Common myeloid progenitor, CD34-positive (primary cell): ENCODE measurements around the gene PTGES2.

Experiments
- CTCF ChIA-PET: fragments of 350-600 bp; sonication (Branson Sonifier 250); formaldehyde crosslinking; loops from one replicate; lab custom pipeline; 2021; ENCODE audit warnings: antibody characterized with exemption; lab: Charles Lee
- POLR2A ChIA-PET: fragments of 350-600 bp; sonication (Branson Sonifier 250); formaldehyde crosslinking; loops from one replicate; lab custom pipeline; 2021; ENCODE audit warnings: antibody characterized with exemption; lab: Charles Lee
- DNase-seq, 3 donors: peaks; one replicate each; pipeline versions ENCODE4 v3.0.0 to v3.0.0-alpha.2; 2013
- H3K27ac ChIP-seq, 2 experiments: 1 replicate in 1 of 2; 2 replicates in 1 of 2; pipeline ENCODE4 v1.7.0; 2013; ENCODE audit warnings: inconsistent platforms in 2 of 2, low read length in 2 of 2, mild to moderate bottlenecking in 2 of 2, low read depth in 1 of 2, moderate library complexity in 1 of 2; ENCODE audit not compliant: severe bottlenecking in 2 of 2, insufficient read depth in 1 of 2, poor library complexity in 1 of 2
- H3K27me3 ChIP-seq, 5 experiments: replicated peaks in 2 of 5; 1 replicate in 3 of 5; 2 replicates in 2 of 5; pipeline versions ENCODE4 v1.6.1 to v1.7.0; 2013; ENCODE audit warnings: low read length in 4 of 5, mild to moderate bottlenecking in 2 of 5, moderate library complexity in 2 of 5, inconsistent platforms in 1 of 5; ENCODE audit not compliant: insufficient read depth in 5 of 5, control insufficient read depth in 4 of 5
- H3K36me3 ChIP-seq, 4 experiments: 1 replicate in 2 of 4; 2 replicates in 2 of 4; pipeline versions ENCODE4 v1.6.1 to v1.7.0; 2013; ENCODE audit warnings: low read length in 3 of 4, control low read depth in 1 of 4, mild to moderate bottlenecking in 1 of 4; ENCODE audit not compliant: control insufficient read depth in 4 of 4, insufficient read depth in 4 of 4
- H3K4me1 ChIP-seq, 4 experiments: 1 replicate in 3 of 4; 2 replicates in 1 of 4; pipeline versions ENCODE4 v1.6.1 to v1.7.1; 2013; ENCODE audit warnings: low read length in 3 of 4, mild to moderate bottlenecking in 3 of 4, control low read depth in 1 of 4, inconsistent platforms in 1 of 4, moderate library complexity in 1 of 4; ENCODE audit not compliant: control insufficient read depth in 4 of 4, insufficient read depth in 4 of 4; ENCODE audit errors: control extremely low read depth in 1 of 4
- H3K4me3 ChIP-seq, 7 experiments: 1 replicate in 4 of 7; 2 replicates in 3 of 7; pipeline versions ENCODE4 v1.5.1 to v1.7.0; 2013; ENCODE audit warnings: mild to moderate bottlenecking in 7 of 7, low read length in 6 of 7, moderate library complexity in 6 of 7, inconsistent platforms in 2 of 7, low read depth in 2 of 7, control low read depth in 1 of 7; ENCODE audit not compliant: insufficient read depth in 4 of 7, control insufficient read depth in 1 of 7; ENCODE audit errors: extremely low read depth in 1 of 7
- H3K9me3 ChIP-seq, 5 experiments: 1 replicate in 4 of 5; 2 replicates in 1 of 5; pipeline versions ENCODE4 v1.6.1 to v1.7.1; 2013; ENCODE audit warnings: low read length in 4 of 5, mild to moderate bottlenecking in 2 of 5, inconsistent platforms in 1 of 5, low read depth in 1 of 5, moderate library complexity in 1 of 5; ENCODE audit not compliant: control insufficient read depth in 4 of 5, insufficient read depth in 2 of 5; ENCODE audit errors: control extremely low read depth in 1 of 5
- WGBS: methylation state at CpG from one replicate; pipeline ENCODE4 v1.1.5; 2013; ENCODE audit not compliant: insufficient coverage; 5-methylcytosine and 5-hydroxymethylcytosine counted together

PTGES2 gene

GRCh38 chr9:128153947-128154695 is 26.6 kb upstream of the PTGES2 start:
- Histone ChIP-seq H3K27ac (no peak overlapping the region), H3K4me1 (peaks cover 0 to 23% (median 17%) of the 10 kb centered on the region in 4 experiments), H3K36me3 (no peaks in the 10 kb centered on the region), H3K9me3 (no peaks in the 10 kb centered on the region), H3K27me3 (no peaks in the 10 kb centered on the region), H3K4me3 (no peak overlapping the region)
- ChIA-PET POLR2A (no interaction called here), CTCF (no interaction called here)
- DNase-seq: no peak
- WGBS: 94% methylated on average over 10 of the region's 13 CpGs

- CTCF ChIA-PET: interaction anchor here (1.0 kb wide), 1 partner anchor 37 kb away, joined by 3 read pairs; no protein-coding TSS in a partner anchor
- no peak overlapping the region for H3K27ac ChIP-seq
- POLR2A ChIA-PET: no interaction called here
- H3K27me3 ChIP-seq: no peaks in the 10 kb centered on the region
- DNase-seq: no peak
- no peaks in the 10 kb centered on the region for H3K36me3 ChIP-seq
- peaks cover 0 to 26% (median 17%) of the 10 kb centered on the region in 4 experiments for H3K4me1 ChIP-seq
- H3K4me3 ChIP-seq: no peak overlapping the region
- no peaks in the 10 kb centered on the region for H3K9me3 ChIP-seq
- WGBS: 95% methylated on average over 24 of the region's 26 CpGs
These were observed 25.8 kb upstream of the PTGES2 start for GRCh38 chr9:128153060-128153946.

- POLR2A ChIA-PET: no interaction called here
- Histone ChIP-seq H3K36me3 (no peaks in the 10 kb centered on the region), H3K9me3 (no peaks in the 10 kb centered on the region), H3K27me3 (no peaks in the 10 kb centered on the region), H3K4me3 (no peak overlapping the region), H3K27ac (no peak overlapping the region), H3K4me1 (peaks cover 0 to 26% (median 17%) of the 10 kb centered on the region in 4 experiments)
- CTCF ChIA-PET: interaction anchor here (0.6 to 1.0 kb wide), 2 partner anchors 38 to 109 kb away, joined by 3 read pairs; no protein-coding TSS in a partner anchor
- WGBS: 96% methylated on average over 11 of the region's 13 CpGs
- DNase-seq: no peak
These were observed 24.9 kb upstream of the PTGES2 start for GRCh38 chr9:128152133-128153059.

- CTCF ChIA-PET: interaction anchor here (0.6 to 1.3 kb wide), 4 partner anchors 23 to 197 kb away, joined by 3 read pairs; no protein-coding TSS in a partner anchor
- Histone ChIP-seq H3K27ac (no peak overlapping the region), H3K36me3 (no peaks in the 10 kb centered on the region), H3K4me1 (peaks cover 0 to 26% (median 17%) of the 10 kb centered on the region in 4 experiments), H3K4me3 (no peak overlapping the region), H3K27me3 (no peaks in the 10 kb centered on the region), H3K9me3 (no peaks in the 10 kb centered on the region)
- DNase-seq: no peak
- 98% methylated on average over 8 of the region's 18 CpGs for WGBS
- POLR2A ChIA-PET: interaction anchor here (1.0 kb wide), 1 partner anchor 9 kb away, joined by 3 read pairs; no protein-coding TSS in a partner anchor
These were observed 24.0 kb upstream of the PTGES2 start for GRCh38 chr9:128151309-128152132.

- peak overlapping the region in 1 of 7 experiments; percentile 16 for H3K4me3 ChIP-seq
These were observed 23.2 kb upstream of the PTGES2 start for GRCh38 chr9:128150594-128151308.

More at GRCh38 chr9:128150594-128151308, 23.2 kb upstream of the PTGES2 start:
- Histone ChIP-seq H3K4me1 (peaks cover 0 to 26% (median 17%) of the 10 kb centered on the region in 4 experiments), H3K27ac (peak overlapping the region in 1 of 2 experiments; percentile 31), H3K9me3 (no peaks in the 10 kb centered on the region), H3K27me3 (no peaks in the 10 kb centered on the region), H3K36me3 (no peaks in the 10 kb centered on the region)
- ChIA-PET POLR2A (interaction anchor here (1.0 kb wide), 1 partner anchor 8 kb away, joined by 3 read pairs; no protein-coding TSS in a partner anchor), CTCF (interaction anchor here (0.8 to 1.3 kb wide), 6 partner anchors 22 to 196 kb away, joined by 3 to 4 read pairs (median 3); no protein-coding TSS in a partner anchor)
- WGBS: 84% methylated on average over 19 of the region's 19 CpGs
- peak in 2 of 3 donors; percentile 35 to 55 for DNase-seq
